Iris pigment epithelial cell (primary cell): ENCODE results near the gene OR2Y1.
"Not testable (repeated sequence)": the region's sequence is repeated elsewhere in the genome, so short reads cannot be mapped to it uniquely, and the experiment has no call there.

ENCODE experiments used
- DNase-seq: peaks from one replicate; pipeline ENCODE4 v3.0.0-alpha.2; 2011; ENCODE audit warnings: low read depth

The OR2Y1 gene

DNA sequence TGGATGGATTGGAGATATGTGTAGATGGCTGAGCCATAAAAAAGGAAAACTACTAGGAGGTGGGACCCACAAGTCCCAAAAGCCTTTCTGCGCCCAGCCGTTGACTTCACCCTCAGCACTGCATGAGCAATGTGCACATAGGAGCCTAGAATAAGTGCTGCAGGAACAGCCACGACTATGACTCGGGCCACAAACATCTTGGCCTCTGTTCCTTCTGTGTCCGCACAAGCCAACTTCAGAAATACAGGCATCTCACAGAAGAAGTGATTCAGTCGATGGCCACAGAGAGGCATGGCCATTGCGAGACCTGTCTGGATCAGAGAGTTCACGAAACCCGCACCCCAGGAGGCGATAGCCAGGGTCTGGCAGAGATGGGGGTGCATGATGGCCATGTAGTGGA is 587 bp downstream of the OR2Y1 start:
- DNase-seq = peak; percentile 45

DNA sequence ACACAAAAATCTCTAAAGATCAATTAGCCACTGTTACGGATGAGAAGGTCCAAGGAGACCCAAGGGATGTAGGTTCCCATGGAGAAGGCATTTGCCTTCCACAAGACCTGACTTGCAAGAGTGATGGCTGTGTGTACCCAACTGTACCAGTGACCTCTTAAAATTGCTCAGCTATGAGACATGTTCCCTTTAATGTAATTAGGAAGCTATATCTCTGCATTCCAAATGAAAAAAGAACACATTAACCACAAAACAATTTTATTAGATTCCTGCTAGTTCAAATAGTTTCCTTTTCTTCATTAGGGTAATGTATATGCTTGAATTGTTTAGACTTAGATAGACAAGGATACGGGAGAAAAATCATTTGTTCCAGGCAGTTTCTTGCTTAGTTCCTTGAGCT is 3.3 kb downstream of the OR2Y1 start:
- no peak for DNase-seq

DNA sequence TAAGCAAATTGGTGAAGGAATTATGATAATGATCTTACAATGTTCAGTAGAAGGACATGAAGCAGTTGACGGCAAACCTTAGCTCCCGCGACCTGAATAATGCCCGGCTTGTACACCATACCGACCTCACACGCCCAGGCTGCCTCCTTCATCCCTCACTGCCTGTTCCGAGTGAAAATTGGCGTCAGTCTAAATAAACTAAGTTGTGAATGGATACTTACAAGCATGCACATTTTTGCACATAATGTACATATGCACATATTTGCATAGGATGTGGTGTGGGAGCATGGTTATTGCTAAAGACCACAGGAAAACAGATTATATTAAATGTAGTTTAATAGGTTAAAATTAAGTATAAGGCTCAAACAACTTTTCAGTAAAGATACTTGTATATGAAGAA is 14.9 kb downstream of the OR2Y1 start:
- no peak for DNase-seq

DNA sequence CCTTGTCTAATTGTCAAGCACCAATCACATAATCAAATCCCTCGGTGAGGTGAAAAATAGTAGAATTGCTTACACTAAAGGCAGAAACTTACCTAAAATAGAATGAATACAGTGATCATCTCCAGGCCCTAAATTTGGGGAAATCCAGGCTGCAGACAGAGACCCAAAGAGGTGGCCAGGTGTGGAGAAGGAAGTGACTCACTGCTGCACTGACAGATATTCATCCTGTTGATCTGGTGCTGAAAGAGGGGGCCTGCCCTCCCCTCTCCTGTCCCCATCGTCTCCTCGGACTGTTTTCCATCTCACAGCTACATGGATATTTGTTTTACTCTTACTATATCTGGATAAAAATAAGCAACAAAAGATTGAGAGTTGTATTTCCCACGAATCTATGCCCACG is 15.9 kb downstream of the OR2Y1 start:
- no peak for DNase-seq

DNA sequence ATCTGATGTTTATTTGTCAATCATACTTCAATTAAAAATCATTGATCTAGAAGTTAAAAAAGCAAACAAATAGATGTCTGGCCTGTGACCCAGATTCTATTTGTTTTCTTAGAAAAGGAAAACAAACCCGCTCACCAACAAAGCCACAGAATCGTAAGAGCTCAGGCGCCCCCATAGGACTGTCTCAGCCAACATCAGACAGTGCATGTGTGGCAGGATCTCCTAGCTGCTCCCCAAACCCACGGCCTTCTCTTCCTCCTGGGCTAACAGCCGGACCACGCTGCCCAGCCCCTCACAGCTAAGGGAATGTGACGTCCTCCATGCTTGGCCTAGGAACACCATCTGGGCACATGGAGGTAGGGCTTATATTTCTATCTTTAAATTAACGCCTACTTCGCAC is 19.4 kb downstream of the OR2Y1 start:
- no peak for DNase-seq

DNA sequence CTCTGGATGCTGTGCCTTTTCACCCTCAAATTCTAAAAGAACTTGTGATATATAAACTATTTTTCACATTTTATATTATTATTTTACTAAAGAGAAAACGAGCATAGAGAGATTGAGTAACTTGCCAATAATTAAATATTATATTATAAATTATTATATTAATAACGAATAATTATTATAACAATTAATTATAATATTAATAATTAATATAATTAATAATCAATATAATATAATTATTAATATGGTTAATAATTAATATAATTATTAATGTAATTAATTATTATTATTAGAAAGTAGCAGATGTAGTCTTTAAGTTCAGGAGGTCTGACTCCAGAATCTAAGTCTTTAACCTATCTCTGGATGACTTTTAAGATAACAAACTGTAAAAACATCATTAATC is 20.1 kb downstream of the OR2Y1 start:
- no peak for DNase-seq

DNA sequence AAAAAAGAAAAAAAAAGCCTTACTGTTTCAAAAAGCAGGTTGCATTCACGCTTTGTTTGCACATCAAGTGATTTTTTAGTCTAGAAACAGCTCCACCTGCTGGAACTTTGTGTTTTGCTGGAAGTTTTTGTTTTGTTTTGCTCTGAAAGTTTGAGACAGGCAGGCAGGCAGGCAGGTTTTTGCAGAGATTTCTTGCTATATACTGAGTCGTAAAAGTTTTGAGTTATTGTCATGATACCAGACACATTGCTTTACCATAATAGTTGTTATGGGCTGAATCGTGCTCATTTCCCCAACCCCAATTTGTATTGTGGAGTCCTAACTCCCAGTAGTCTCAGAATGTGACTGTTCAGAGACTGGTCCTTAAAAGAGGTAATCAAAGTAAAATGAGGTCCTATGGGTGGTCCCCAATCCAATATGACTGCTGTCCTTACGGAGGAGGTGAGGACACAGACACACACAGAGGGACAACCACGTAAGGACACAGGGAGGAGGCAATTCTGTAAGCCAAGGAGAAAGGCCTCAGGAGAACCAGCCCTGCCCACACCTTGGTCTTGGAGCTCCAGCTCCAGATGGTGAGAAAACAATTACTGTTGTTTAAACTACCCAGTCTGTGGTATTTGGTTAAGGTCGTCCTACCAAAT is 20.9 kb downstream of the OR2Y1 start:
- peak; percentile 41 for DNase-seq

DNA sequence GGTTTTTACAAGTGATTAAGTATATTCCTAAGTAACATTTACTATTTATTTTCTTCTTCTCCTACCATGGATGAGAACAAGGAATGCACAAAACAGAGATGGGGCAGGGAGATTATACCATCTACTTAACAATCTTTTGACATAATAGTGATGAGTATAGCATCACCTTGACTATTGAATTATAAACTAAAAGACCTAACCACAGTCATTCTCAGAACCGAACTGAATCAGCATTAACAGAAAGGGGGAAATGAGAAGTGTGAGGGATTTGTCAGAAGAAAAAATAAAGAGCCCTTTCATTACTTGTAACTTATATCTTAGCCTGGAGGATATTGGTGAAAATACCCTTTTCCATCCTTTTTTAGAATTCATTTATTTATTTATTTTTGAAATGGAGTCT is 21.9 kb downstream of the OR2Y1 start:
- DNase-seq = no peak

DNA sequence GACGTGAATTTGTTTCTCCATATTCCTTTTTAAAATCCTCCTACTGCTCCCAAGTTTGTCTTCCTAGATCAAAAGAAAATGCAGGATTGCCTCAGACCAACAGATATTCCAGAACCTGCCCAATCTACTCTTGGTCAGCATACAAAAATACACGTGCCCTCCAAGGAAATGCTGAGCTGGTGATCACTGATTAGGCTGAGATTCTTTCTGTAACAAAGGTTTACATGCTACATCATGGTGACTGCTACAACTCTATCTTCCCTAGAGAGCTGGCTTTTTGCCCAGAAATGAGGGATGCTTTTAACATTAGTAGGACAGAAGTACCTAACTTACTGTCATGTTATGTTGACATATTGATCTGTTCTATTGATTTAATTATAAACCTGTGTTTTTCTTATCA is 35.5 kb downstream of the OR2Y1 start:
- peak; percentile 35 for DNase-seq

DNA sequence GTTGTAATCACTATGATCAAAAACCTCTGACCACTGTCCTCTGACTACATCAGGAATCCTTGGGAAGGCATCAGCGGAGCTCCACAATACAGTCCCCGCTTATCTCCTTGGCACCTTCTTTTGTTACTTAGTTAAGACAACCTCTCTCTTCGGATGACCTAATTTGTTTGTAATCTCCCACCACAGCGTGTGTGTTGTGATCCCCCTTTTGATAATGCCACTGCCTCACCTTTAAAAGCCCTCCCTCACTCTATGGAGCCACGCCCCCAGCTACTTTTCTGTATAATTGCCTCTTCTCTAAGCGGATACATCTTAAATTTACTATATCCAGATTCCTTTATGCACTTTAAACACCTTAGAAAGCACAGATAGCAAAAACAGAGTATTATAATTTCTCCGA is 35.9 kb downstream of the OR2Y1 start:
- no peak for DNase-seq

DNA sequence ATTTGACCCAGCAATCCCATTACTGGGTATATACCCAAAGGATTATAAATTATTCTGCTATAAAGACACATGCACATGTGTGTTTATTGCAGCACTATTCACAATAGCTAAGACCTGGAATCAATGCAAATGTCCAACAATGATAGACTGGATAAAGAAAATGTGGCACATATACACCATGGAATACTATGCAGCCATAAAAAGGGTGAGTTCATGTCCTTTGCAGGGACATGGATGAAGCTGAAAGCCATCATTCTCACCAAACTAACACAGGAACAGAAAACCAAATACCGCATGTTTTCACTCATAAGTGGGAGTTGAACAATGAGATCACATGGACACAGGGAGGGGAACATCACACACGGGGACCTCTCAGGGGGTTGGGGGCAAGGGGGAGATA is 36.5 kb downstream of the OR2Y1 start:
- DNase-seq = not testable (repeated sequence)

DNA sequence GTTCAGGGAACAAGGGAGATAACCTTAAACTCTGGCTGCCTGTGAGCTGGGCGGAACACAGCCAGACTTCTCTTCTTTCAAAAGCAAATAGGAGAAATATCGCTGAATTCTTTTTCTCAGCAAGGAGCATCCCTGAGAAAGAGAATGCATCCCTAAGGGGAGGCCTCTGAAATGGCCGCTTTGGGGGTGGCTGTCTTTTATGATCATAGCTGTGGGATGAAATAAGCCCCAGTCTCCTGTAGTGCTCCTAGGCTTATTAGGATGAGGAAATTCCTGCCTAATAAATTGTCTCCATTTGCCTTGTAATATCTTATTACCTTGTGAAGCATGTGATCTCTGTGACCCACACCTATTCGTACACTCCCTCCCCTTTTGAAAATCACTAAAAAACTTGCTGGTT is 39.4 kb downstream of the OR2Y1 start:
- not testable (repeated sequence) for DNase-seq

DNA sequence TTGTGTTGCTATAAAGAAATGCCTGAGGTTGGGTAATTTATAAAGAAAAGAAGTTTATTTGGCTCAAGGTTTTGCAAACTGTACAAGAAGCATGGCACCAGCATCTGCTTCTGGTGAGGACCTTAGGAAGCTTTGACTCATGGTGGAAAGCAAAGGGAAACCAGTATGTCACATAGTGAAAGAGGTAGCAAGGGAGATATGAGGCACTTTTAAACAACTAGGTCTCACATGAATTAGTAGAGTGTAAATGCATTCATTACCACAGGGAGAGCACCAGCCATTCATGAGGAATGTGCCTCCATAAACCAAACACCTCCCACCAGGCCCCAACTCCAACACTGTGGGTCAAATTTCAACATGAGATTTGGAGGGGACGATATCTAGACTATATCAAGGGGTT is 40.8 kb downstream of the OR2Y1 start:
- DNase-seq = no peak

DNA sequence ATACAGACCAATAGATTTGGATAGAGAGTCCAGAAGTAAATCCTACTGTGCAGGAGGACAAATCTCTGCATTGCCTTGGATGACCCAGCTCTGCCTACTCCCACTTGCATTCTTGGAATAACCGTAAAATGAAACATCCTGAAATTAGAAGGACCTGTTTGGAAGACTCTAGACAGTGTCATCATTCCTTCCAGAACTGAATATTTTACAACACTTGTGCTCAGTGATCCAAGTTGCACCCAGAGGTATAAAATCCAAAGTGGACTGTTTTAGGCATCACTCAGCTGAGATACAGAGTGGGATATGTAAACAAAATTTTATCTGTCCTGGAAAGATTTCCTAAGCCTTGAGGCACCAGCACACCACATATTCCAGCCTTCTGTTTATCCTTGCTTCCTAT is 43.7 kb downstream of the OR2Y1 start:
- DNase-seq = no peak

DNA sequence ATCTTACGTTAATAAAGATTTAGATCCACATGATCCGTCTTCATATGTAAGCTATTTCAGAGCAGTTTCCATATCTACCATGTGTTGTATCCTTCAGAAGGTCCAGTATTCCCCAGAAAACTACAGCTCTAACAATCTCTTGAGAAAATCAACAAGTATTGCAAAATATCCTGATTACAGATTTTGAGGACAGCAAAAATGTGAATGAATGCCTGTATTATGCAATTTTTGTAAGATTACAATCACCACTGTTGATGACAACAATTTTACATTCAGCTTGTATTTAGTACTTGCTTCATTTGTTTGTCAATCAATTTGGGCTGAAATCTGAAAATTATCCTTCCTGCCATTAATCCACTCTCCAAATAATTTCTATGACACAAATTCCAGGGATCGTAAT is 47.4 kb downstream of the OR2Y1 start:
- no peak for DNase-seq

DNA sequence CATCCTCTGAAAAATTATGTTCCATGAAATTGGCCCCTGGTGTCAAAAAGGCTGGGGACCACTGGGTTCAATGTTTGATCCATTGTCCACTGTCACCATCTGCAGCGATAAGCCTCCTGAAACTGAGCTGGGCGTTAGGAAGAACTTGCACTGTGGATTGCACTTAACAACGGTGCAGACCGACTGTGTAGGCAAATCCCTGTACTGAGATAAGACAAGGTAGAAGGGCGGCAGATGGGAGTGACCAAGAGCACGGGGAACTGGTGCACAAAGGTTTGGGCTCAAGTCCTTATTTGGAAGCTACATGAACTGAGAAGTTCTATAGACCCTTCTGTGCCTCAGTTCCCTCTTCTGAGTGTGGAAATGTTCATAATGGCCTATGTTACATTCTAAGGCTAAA is 48.8 kb downstream of the OR2Y1 start:
- DNase-seq = no peak

DNA sequence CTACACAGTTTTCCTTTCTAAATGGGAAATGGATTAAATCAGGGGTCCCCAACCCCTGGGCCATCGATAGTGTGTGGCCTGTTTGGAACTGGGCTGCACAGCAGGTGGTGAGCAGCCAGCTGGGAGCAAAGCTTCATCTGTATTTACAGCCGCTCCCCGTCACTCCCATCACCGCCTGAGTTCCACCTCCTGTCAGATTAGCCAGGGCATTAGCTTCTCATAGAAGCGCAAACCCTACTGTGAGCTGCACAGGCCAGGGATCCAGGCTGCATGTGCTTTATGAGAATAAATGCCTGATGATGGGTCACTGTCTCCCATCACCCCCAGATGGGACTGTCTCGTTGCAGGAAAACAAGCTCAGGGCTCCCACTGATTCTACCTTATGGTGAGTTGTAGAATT is 49.3 kb downstream of the OR2Y1 start:
- no peak for DNase-seq

DNA sequence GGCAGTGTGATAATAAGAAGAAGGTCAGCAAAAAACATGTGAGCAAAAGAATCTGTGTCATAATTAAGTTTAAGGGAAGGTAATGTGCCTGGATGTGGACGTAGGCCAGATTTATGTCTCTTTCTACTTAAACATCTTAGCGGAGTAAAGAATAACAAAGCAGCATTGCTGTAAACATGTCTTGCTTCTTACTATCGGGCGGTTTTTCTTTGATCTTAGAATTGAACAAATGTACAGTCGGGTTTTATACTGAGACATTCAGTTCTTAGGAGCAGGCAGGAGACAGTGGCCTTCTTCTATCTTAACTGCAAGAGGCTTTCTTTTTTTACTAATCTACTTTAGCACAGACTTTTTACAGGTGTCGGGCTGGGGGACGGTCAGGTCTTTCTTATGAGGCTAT is 50.1 kb downstream of the OR2Y1 start:
- no peak for DNase-seq
